Hepatocyte (in vitro differentiated cells): ENCODE measurements around the gene IRF2BPL.

ENCODE experiments used
- EZH2 ChIP-seq: fragments of 200-600 bp; sonication (generic); IDR thresholded peaks from 2 replicates; pipeline ENCODE4 v1.6.1; 2016; ENCODE audit warnings: antibody characterized with exemption, mild to moderate bottlenecking, borderline replicate concordance
- TF ChIP-seq, protein P1 (sequence below): fragments of 200-600 bp; sonication (generic); IDR thresholded peaks from 2 replicates; pipeline ENCODE4 v1.5.1; 2016; ENCODE audit warnings: antibody characterized with exemption, mild to moderate bottlenecking; ENCODE audit not compliant: poor library complexity

DNA sequence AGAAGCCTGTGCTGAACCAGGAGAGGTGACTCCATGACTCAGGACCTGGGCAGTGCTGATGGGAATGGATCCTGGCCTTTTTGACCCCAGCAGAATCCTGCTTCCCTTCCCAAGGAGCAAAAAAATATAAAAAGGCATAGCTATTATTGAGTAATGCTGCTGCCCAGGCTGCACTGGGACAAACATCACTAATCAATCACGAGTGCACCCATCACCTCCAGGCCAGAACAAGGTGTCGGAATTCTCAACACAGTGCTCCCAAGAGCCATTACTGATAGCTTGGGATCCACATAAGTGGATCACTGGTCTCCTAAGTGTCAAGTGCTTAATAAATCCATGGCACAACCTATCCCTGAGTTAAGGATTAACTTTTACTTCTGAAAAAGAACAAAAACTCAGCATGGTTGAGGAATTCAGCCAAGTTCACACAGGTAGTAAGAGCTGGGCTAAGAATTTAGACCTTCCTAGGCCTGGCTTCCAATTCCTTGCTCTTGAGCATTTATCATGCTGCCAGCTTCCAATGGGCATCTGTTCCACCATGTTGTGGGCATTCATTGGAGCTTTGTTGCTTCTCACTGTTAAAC is 31.9 kb downstream of the IRF2BPL start:
- TF ChIP-seq EZH2: no peak
- TF ChIP-seq, protein P1, sequence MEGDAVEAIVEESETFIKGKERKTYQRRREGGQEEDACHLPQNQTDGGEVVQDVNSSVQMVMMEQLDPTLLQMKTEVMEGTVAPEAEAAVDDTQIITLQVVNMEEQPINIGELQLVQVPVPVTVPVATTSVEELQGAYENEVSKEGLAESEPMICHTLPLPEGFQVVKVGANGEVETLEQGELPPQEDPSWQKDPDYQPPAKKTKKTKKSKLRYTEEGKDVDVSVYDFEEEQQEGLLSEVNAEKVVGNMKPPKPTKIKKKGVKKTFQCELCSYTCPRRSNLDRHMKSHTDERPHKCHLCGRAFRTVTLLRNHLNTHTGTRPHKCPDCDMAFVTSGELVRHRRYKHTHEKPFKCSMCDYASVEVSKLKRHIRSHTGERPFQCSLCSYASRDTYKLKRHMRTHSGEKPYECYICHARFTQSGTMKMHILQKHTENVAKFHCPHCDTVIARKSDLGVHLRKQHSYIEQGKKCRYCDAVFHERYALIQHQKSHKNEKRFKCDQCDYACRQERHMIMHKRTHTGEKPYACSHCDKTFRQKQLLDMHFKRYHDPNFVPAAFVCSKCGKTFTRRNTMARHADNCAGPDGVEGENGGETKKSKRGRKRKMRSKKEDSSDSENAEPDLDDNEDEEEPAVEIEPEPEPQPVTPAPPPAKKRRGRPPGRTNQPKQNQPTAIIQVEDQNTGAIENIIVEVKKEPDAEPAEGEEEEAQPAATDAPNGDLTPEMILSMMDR: no peak
